ENCODE data around the gene KNDC1.

KNDC1 gene

DNA sequence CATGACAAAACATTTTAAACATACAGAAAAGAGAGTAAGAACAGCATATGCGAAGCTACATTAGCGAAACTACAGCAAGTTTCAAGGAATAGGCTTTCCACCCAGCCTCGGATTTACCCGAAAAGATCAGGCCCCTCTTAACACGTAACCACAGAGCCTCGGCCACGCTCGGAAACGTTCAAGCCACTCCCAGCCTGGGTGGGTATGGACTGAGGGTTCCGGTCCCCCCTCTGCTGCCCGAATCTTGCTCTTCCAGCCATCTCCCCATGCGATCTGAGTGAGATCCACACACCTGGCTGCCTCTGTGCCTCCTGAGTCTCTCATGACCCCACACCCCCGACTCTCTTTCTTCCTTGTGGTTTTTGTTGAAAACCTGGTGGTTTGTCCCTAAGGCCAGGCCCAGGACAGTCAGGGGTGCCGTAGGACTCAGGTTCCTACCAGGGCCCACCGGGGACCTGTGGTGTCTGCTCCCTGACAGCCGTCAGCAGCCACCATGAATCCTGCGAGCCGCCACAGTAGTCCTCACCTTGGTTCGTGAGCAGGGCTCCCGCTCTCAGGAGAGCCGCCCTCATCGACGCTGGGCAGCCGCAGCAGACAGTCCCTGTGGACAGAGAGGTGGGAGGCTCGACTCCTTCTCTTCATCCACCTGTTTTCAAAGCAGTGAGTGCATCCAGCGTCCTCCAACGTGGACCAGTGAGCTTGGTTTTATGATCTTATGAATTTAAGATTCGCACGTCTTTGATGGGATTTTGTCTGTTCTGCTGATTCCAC is 18.5 kb downstream of the KNDC1 start:
- DNase-seq = no peak

DNA sequence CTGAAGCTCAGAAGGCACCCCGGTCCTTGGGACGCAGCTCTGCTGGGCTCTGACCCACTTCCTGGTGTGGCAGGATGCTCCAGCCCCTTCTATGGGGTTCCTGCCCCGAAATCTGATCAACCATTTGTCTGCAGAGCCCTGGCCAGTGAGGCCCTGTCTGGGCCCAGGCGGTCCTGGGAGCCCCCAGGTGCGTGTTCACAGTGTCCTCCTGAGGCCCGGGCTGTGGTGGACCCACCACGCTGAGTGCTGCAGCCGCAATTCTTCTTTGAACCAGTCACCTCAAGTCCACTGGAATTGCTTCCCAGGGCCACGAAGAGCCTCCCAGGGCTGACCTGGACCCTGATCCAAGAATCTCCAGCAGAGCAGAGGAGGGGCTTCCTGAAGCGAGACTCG is 19.1 kb downstream of the KNDC1 start:
- no peak for DNase-seq

DNA sequence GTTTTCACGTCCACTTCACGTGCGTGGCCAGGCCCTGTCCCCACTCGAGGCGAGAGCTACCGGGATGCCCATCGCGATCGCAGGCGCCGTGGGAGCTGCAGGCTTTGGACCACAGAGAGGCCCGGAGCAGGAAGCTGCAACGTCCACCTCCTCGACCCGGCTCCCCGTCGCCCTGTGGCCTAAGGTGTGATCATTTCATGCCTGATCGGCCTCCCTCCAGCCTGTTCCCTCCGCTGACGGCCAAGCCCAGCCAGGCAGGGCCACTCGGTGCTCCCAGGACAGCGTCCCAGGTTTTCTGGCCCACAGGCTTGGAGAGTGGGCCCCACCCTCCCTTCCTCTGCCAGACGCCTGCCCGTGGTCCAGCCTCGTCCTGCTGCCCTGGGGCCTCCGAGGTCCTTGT is 19.6 kb downstream of the KNDC1 start:
- DNase-seq = no peak

DNA sequence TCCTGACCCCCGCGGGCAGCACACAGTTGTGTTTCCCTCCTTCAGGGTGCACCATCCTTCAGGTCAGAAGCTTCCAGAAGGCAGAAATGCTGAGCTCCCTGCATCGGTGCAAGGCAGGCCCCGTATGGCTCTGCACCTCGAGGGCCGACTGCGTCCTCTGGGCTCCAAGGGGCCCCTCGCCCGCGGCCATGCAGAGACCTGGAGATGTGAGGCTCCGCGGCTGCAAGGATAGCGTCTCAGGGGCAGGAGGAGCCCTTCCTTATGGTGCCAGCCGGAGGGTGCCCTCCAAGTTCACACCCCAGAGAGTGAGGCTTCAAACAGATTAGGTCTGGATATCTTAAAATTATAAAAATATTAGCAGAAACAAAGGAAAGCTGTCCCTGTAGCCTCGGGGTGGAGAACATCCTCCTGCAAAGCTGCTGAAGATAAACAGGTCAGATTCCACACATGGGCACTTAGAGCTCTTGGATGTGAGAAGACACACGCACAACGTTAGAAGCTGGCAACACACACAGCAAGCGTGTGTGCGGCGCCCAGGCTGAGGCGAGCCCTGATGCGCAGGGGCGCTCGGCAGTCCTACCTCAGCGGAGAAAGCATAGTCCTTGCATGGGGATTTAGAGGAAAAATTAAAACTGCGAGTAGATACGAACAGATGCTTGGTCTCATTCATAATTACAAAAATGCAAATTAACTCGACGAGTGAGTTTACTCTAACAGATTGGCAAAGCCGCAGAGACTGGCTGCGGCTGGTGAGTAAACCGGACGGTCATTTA is 20.4 kb downstream of the KNDC1 start:
- DNase-seq = no peak

DNA sequence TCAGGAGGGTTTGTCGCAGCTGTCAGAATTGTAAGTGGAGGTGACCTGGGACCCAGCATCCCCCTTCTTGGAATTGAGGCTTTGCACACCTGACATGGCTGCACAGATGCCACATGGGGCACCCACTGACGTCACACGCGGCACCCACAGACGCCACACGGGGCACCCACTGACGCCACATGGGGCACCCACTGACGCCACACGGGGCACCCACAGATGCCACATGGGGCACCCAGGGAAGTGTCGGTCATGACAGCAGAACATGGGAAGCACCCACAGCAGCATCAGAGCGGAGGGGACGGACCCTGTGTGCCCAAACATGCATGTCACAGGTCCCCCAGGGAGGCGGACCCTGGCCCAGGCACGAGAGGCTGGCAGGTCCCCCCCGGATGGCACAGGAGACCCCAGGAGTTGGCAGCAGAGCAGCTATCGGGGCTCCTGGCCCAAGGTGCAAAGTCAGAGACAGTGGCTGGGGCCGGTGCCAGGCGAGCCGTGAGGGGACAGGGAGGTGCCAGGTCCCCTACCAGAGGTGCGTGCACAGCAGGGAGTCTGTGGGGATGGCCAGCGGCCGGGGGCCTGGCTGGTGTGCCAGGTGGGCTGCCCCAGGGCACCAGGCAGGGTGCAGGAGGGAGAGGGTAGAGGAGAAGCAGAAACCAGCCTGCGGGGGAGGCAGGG is 21.1 kb downstream of the KNDC1 start:
- DNase-seq = no peak

DNA sequence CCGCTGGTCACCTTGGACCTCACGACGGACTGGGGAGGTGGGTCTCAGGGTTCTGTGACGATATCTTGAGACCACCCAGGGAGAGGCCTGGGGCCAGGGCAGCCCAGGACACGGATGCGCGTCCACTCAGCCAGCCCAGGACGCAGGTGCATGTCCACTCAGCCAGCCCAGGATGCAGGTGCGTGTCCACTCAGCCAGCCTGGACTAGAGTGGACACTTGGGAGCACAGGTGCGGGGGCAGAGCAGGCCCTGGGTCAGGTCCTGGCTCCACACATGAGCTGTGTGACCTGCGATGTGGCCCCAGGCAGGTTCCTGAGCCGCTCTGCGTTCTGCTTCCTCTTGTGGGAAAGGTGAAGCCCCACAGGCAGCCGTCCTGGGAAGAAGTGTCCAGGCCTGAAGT is 22.2 kb downstream of the KNDC1 start:
- no peak for DNase-seq

DNA sequence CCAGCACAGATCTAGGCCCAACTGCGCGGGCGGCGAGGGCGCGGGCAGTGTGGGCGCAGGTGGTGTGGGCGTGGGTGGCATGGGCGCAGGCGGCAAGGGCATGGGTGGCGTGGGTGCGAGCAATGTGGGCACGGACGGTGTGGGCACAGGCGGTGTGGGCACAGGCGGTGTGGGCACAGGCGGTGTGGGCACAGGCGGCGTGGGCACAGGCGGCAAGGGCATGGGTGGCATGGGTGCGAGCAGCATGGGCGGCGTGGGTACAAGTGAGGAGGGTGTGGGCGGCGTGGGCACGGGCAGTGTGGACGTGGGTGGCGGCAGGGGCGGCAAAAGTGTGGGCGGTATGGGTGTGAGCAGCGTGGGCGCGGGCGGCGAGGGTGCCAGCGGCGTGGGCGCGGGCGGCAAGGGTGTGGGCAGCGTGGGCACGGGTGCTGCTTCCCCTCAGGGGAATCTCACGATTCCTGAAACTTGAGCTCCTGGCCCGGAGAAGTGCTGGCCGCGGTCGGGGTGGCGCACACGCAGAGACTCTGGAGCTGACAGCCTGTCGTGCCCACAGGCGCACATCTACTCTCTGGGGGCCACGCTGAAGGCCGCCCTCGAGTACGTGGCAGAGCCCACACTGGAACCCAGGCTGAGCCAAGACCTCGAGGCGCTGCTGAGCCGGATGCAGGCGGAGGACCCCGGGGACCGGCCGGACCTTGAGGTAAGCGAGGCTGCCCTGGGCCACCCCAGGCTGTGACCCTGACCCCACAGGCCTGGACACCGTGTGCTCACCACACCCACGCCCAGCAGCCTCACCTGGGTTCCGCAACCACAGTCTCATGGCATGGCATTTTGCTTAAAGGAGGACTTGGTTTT is 23.0 kb downstream of the KNDC1 start:
- DNase-seq = no peak

DNA sequence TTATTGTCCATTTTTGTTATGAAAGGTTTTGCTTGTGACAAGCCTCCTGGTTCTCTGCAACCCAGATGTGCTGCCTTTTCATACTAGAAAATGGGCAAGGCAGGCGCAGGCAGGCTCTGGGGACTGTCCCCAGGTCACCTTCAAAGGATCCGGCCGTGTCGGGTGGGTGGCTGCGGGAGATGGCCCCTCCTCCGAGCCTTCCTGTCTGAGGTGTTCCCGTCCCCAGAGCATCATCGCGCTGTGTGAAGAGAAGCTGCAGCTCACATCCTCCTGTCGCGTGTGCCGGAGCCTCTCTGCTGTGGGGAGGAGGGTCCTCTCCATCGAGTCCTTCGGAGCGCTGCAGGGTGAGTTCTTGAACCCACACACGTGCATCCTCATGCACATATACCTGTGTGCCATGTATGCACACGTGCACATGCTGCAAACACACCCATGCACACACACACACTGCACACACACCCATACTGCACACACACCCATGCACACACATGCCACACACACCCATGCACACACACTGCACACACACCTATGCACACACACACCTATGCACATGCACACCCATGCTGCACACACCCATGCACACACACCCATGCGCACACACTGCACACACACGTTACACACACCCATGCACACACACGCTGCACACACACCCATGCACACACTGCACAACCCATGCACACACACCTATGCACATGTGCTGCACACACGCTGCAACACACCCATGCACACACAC is 23.8 kb downstream of the KNDC1 start:
- no peak for DNase-seq

DNA sequence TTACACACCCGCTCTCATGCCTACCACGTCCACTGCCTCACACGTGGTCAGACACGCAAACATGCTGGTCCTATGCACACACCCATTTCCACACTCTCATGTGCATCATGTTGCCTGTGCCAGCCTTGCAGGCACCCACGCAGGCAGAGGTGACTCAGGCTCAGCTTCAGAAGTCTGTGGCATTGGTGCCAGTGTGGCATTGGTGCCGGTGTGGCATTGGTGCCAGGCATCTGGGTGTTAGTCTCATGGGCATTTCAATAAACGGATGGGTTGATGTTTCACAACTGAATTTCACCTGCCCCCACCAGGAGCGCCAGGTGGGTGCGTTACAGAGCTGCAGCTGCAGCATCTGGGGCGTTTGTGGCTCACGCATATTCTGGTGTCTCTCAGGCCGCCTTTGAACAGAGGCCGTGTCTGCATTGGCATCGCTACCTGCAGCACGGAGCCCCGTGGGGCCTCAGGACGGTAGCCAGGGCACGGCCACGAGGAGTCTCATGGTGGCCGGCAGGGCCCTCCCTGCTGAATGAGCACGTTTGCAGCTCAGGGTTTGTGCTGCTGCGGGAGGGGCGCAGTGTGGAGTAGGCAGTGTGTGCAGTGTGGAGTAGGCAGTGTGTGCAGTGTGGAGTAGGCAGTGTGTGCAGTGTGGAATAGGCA is 24.7 kb downstream of the KNDC1 start:
- DNase-seq = no peak

DNA sequence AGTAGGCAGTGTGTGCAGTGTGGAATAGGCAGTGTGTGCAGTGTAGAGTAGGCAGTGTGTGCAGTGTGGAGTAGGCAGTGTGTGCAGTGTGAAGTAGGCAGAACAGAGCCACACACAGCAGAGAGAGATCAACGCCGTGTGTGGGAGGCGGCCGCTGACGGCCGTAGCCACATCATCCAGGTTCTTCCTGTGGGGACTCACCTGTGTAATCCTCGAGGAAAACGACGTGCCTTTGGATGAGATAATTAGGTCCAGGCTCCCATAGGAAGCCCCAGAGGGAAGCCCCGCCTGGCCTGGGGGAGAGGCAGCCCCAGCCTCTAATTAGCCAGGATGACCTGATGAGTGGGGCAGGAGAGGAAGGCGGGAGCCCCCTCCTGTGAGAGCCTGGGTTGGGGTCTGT is 25.4 kb downstream of the KNDC1 start:
- DNase-seq = no peak

DNA sequence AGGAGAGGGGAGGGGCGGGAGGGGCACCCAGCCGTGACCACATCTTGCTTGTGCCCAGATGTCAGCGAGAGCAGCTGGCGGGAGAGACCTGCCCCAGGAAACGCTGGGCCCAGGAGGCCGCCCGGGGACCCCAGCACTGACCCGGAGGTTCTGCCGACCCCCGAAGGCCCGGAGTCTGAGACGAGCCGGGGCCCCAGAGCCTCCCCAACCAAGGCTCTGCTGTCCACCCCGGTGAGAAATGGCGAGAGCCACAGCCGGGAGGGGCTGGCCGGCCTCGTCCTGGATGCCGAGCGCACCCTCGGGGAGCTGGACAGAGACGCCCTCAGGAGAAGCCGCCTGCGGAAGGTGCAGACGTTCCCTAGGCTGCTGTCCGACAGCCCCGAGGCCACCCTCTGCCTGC is 25.9 kb downstream of the KNDC1 start:
- no peak for DNase-seq

DNA sequence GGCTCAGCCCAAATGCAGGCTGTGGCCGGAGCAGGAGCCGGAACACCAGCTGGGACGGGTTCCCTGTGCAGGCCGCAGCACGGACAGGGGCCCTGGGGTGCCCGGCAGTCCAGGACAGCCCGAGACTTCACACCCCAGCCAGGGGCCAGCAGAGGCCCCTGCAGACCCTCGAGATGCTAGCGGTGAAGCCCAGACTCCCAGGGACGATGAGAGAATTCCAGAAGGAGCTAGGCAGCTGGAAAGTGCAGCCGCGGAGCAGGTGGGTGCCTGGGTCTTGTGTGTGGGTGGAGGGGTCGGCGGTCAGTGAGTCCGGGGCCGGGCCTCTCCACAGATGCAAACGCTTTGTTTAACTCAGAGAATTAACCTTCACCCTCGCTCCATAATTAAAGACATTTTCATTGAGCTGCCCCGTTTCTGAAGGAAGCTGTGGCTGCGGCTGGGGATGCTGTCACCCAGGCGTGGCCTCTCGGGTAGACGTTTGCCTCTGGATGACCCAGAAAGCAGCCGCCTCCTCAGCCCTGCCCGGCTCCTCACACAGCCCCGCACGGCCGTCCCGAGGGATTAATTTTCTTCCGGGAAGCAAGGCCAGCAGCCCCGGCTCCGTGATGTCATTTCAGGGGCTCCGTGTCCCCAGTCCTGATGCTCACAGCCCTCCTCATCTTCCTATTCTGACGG is 26.5 kb downstream of the KNDC1 start:
- no peak for DNase-seq

DNA sequence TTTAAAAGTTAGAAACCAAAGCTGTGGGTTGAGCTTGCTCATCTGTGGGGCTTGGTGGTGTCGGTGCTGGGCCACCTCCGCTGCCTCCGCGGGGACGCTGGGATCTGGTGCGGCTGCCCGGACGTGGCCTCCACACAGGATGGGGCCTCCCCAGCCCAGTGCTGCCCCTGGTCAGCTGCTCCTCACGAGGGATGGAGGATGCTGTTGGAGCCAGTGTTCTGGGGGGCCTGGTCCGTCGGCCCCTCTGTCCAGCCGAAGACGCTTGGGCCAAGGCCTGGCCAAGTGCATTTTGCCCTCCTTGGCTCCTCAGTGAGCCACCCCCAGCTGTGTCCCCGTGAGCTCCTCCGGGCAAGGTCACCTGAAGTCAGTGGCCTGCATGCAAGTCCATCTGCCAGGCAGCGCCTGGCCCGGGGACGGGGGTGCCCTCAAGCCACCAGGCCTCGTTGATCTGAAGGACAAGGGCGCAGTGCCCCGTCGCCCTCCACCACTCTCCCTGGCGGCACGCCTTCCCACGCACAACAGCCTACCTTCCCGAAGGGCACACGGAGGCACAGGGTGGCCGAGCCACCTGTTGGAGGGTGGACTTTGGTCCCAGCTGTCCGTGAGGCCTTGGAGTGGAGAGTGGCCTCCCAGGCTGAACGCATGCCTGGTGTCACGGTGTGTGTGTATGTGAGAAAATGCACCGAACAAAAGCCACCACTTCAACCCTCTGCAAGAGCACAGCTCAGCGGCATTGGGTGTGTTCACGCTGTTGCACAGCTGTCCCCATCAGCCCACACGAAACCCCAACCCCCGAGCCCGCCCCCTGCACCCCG is 27.3 kb downstream of the KNDC1 start:
- no peak for DNase-seq

DNA sequence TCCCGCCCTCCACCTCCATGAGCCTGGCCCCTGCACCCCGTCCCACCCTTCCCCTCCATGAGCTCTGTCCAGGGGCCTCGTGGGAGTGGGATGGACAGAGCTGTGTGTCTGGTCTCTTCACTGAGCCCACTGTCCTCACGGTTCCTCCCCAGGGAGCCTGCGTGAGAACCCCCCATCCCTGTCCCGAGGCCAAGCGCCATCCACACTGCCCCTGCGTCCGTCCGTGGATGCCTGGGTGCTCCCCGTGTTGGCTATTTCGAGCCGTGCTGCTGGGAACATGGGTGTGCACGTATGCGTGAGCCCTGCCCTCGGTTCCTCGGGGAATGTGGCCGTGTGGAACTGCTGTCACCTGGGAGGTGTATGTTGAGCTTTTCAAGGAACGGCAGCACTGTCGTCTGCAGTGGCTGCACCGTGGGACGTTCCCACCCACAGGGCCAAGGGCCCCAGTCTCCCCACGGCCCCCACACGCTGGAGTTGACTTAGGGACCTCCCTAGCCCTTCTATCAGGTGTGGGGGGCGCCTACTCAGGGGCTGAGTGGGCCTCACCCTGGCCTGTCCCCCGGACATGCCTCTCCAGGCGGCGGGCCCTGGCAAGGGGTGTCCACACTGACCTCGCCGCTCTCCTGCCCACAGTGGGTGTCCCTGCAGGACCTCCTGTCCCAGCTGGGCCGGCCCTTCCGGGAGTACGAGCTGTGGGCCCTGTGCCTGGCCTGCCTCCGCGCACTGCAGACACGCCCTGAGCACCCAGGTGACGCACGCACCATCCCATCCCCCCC is 28.1 kb downstream of the KNDC1 start:
- DNase-seq = no peak

DNA sequence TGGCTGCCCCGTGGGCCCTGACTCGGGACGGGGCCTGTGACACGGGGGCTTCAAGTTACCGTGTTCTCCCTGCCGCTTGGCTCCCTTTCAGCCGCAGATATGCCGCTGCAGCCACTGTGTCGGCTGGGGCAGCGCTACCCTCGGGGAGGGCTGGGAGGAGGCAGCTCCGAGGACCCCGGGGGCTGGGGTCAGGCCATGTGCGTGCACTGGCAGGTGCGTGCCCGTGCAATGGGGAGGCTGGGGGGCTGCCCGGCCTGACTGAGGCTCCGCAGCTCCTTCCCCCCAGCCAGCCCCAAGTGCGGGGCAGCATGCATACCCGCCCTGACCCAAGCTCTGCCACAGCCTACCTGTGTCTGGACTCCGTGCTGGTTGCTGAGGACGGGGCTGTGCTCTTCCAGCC is 29.2 kb downstream of the KNDC1 start:
- DNase-seq = no peak

DNA sequence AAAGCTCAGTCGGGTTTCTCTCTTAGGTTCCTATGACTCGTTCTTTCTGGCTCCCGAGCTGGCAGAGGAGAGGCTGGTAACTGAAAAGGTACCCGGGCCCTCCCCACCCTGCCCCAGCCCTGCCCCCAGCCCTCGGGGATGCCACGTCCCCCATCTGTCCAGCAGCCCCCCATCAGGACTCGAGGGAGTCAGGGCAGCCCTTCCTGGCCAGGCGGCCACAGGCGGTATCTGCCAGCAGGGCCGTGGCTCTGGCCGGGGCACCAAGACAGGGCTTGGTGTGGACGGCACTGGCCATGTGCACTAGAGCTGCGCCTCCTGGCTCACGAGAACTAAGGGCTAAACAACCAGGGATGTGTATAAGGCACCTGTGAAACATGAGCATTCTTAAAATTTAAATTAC is 29.7 kb downstream of the KNDC1 start:
- no peak for DNase-seq

DNA sequence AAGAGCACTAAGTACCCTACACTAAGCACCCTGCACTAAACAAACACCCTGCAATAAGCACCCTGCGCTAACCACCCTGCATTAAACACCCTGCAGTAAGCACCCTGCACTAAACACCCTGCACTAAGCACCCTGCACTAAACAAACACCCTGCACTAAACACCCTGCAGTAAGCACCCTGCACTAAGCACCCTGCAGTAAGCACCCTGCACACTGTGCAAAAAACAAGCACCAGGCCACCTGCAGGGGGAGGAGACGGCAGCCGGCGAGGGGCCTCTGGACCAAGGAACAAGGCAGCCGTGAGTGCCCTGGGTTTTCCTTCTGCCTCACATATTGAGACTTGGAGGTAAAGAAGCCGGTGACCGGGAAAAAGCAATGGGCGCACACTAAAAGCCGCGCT is 30.2 kb downstream of the KNDC1 start:
- DNase-seq = no peak

DNA sequence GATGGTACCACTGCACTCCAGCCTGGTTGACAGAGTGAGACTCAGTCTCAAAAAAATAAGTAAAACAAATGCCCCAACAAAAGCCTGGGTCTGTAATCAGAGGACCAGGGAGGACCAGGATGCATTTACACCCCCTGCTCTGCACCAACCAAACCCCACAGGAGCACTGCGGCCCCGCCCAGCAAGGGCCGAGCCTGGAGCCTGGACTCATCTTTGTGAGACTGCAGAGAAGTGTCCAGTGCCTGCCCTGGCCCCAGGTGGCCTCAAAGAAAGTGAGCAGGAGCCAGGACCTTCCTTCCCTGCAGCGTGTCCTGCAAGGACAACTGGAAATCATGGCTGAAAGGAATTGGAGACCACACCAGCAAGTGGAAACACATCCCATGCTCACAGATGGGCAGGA is 31.6 kb downstream of the KNDC1 start:
- DNase-seq = no peak

DNA sequence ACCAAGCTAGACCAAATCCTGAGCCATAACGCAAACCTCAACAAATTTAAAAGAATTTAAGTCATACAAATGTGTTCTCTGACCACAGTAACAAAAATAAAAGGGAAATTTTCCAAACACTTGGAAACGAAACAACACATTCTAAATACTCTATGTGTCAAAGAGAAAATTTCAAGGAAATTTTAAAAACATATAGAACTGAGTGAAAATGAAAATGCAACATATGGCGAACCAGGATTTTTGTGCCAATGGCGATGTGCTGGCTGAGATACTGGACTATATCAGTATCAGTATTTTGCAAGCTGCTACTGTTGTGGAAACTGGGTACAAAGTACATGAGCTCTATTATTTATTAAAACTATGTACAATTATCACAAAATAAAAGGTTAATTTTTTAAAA is 34.1 kb downstream of the KNDC1 start:
- DNase-seq = no peak

Measured in T-helper 1 cell (primary cell).